Right lobe of liver (tissue), 6 donors: ENCODE data around the gene SNAPC1. TPM values are rescaled to one million over a fixed set of nuclear protein-coding genes. Genes with fewer than 3 reads are reported as not detected.
"Not testable (repeated sequence)": the region's sequence is repeated elsewhere in the genome, so short reads cannot be mapped to it uniquely, and the experiment has no call there.

Experiments used
- ATAC-seq, 4 donors: fragments of 200-7000 bp; cut with Tn5 transposase; one replicate each; pipeline ENCODE4 v1.9.1; 2020; ENCODE audit warnings: mild to moderate bottlenecking in 4 of 4, moderate library complexity in 4 of 4
- DNase-seq, 3 donors: peaks; one replicate each; pipeline ENCODE4 v3.0.0-alpha.2; 2020
- H3K27ac ChIP-seq, 3 donors: fragments of 200-600 bp; one replicate each; pipeline ENCODE4 v1.8.0; 2022
- H3K27me3 ChIP-seq, 2 donors: fragments of 200-600 bp; one replicate each; pipeline ENCODE4 v1.8.0; 2022
- H3K36me3 ChIP-seq, 4 donors: fragments of 200-600 bp; sonication (generic) in 1 of 4; one replicate each; pipeline versions ENCODE4 v1.5.1 to v1.8.0; 2017 to 2022; ENCODE audit warnings: control low read depth in 1 of 4
- H3K4me1 ChIP-seq, 4 donors: fragments of 200-600 bp; sonication (generic) in 1 of 4; one replicate each; pipeline versions ENCODE4 v1.5.1 to v1.8.0; 2017 to 2022; ENCODE audit warnings: control low read depth in 1 of 4
- H3K4me3 ChIP-seq, 3 donors: fragments of 200-600 bp; one replicate each; pipeline ENCODE4 v1.8.0; 2022
- H3K9me3 ChIP-seq, 4 donors: fragments of 200-600 bp; sonication (generic) in 1 of 4; one replicate each; pipeline versions ENCODE4 v1.5.1 to v1.8.0; 2017 to 2022; ENCODE audit warnings: control low read depth in 1 of 4
- CTCF ChIP-seq, 4 donors: fragments of 200-600 bp in 3 of 4; fragments of 450-650 bp in 1 of 4; IDR thresholded peaks; one replicate each; pipeline versions ENCODE4 v1.5.1 to v1.8.0; 2016 to 2022; ENCODE audit warnings: antibody characterized with exemption in 4 of 4, mild to moderate bottlenecking in 2 of 4
- POLR2A ChIP-seq: fragments of 450-650 bp; IDR thresholded peaks from one replicate; pipeline ENCODE4 v1.6.1; 2017; ENCODE audit warnings: antibody characterized with exemption, mild to moderate bottlenecking
- WGBS: methylation state at CpG from one replicate; pipeline ENCODE4 v1.1.6; 2018; ENCODE audit warnings: low coverage, low lambda C conversion rate; ENCODE audit not compliant: insufficient coverage; ENCODE audit errors: missing lambda C conversion rate; 5-methylcytosine and 5-hydroxymethylcytosine counted together
- intact Hi-C, 2 donors: fragments of 100-400 bp; cut with DNase I; formaldehyde crosslinking; loops; one replicate each; pipeline versions ENCODE4 v1.11.2 to v1.14.1; 2022
- total RNA-seq, 6 experiments: library from RNA; depleted of rRNA in 2 of 6; stranded (reverse); fragments of >200 nt in 2 of 6; fragmentation: NEBNext Ultra II Directional in 3 of 6; extraction: Animal tissue kit (Norgen Biotek cat#: 25700) in 3 of 6; gene quantifications; one replicate each; pipeline versions ENCODE4 v1.1.0 to v1.2.4, GENCODE V29; 2016 to 2023
- donor health status: DM: no; HTN: yes; CAD: no.
- donor health status: DM: no; HTN: no; CAD: no.
- donor health status: DM: no; HTN: no; CAD: no.
- donor health status: DM: no; HTN: yes; CAD: no.
- donor health status: DM: no; HTN: yes; CAD: no.

Gene SNAPC1
- total RNA-seq, 6 experiments from 2014 or later = 0.88 to 2.0 (median 1.8) TPM

DNA sequence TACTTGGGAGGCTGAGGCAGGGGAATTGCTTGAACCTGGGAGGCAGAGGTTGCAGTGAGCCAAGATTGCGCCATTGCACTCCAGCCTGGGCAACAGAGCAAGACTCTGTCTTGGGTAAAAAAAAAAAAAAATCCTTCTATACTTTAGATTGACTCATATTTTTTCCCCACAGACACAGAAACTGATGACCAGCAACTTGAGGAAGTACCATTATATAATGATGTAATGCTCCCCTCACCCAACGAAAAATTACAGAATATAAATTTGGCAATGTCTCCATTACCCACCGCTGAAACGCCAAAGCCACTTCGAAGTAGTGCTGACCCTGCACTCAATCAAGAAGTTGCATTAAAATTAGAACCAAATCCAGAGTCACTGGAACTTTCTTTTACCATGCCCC lies 24.3 kb upstream of the SNAPC1 start:
- DNase-seq = no peak
- intact Hi-C loops = no loop called here
- no peaks in the 10 kb centered on the region for H3K4me1 ChIP-seq
- no peaks in the 10 kb centered on the region for H3K9me3 ChIP-seq
- WGBS = 78% methylated on average over 5 of the region's 5 CpGs
- ATAC-seq = peak in 1 of 4 donors; percentile 10
- H3K27me3 ChIP-seq = no peaks in the 10 kb centered on the region
- no peak overlapping the region for H3K4me3 ChIP-seq
- H3K36me3 ChIP-seq = peaks cover 0 to 89% (median 29%) of the 10 kb centered on the region in 4 donors
- no peak overlapping the region for H3K27ac ChIP-seq
- TF ChIP-seq CTCF (IDR thresholded peaks at IDR 0.05) = no peak
- no peak for TF ChIP-seq POLR2A

DNA sequence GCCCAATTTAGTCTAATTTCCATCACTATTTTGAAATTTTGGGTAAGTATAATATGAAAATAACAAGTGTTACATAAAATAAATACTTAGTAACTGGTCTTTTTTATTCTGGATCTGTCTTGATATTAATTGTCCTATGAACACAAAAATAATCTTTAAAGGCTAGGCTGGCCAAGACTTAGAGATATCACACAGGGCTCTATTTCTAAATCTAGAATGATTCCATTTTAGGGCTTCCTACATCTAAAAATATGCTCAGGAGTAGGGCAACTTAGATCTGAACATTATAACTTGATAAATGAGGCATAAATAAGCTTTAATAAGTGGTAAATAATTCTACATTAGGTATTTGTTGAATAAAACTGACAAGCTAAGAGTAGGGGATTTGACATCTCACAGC lies 23.1 kb upstream of the SNAPC1 start:
- H3K9me3 ChIP-seq = no peaks in the 10 kb centered on the region
- TF ChIP-seq POLR2A = no peak
- no peak for TF ChIP-seq CTCF (IDR thresholded peaks at IDR 0.05)
- no peaks in the 10 kb centered on the region for H3K4me1 ChIP-seq
- no peaks in the 10 kb centered on the region for H3K27me3 ChIP-seq
- peaks cover 0 to 85% (median 28%) of the 10 kb centered on the region in 4 donors for H3K36me3 ChIP-seq
- H3K4me3 ChIP-seq = no peak overlapping the region
- intact Hi-C loops = no loop called here
- H3K27ac ChIP-seq = no peak overlapping the region
- DNase-seq = no peak
- no peak for ATAC-seq

- H3K36me3 ChIP-seq = peaks cover 0 to 88% (median 25%) of the 10 kb centered on the region in 4 donors
- no peak for ATAC-seq
- DNase-seq = no peak
- no peaks in the 10 kb centered on the region for H3K4me1 ChIP-seq
- no peaks in the 10 kb centered on the region for H3K9me3 ChIP-seq
- 92% methylated on average over 6 of the region's 6 CpGs for WGBS
- H3K4me3 ChIP-seq = no peak overlapping the region
- intact Hi-C loops = no loop called here
- H3K27me3 ChIP-seq = no peaks in the 10 kb centered on the region
- no peak overlapping the region for H3K27ac ChIP-seq
- TF ChIP-seq POLR2A (no peak), CTCF (IDR thresholded peaks at IDR 0.05) (no peak)
Observed at GRCh38 chr14:61742371-61742770, 19.8 kb upstream of the SNAPC1 start.

DNA sequence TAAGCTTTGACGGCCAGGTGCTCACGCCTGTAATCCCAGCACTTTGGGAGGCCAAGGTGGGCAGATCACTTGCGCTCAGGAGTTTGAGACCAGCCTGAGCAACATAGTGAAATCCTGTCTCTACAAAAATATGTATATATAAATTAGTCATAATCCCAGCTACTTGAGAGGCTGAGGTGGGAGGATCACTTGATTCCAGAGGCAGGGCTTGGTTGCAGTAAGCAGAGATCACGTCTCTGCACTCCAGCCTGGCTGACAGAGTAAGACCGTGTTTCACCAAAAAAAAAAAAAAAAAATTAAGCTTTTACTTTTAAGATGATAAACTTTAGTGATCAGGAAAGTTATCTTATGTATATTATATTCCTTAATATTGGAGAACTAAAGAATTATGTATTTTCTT lies 18.0 kb upstream of the SNAPC1 start:
- ATAC-seq (no peak), DNase-seq (no peak)
- Histone ChIP-seq H3K9me3 (no peaks in the 10 kb centered on the region), H3K4me1 (no peaks in the 10 kb centered on the region), H3K27ac (no peak overlapping the region), H3K27me3 (no peaks in the 10 kb centered on the region), H3K36me3 (peaks cover 0 to 81% (median 19%) of the 10 kb centered on the region in 4 donors), H3K4me3 (no peak overlapping the region)
- TF ChIP-seq POLR2A = no peak
- TF ChIP-seq CTCF (IDR thresholded peaks at IDR 0.05) = no peak
- intact Hi-C loops = no loop called here
- 92% methylated on average over 5 of the region's 5 CpGs for WGBS

DNA sequence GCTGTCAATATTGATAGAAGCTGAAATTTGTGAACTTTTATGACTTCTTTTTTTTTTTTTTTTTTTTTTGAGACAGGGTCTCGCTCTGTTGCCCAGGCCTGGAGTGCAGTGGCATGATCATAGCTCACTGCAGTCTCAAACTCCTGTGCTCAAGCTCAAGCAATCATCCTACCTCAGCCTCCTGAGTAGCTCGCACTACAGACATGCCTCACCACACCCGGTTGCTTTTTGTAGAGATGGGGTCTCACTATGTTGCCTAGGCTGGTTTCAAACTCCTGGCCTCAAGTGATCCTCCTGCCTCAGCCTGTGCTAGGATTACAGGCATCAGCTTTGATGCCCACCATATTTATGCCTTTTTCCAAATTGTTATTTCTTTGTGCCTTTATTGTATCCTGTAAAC lies 15.9 kb upstream of the SNAPC1 start:
- peaks cover 0 to 65% (median 15%) of the 10 kb centered on the region in 4 donors for H3K36me3 ChIP-seq
- intact Hi-C loops, H3K27me3 ChIP-seq, DNase-seq, H3K4me3 ChIP-seq, ATAC-seq, H3K27ac ChIP-seq, H3K9me3 ChIP-seq, H3K4me1 ChIP-seq: not testable (repeated sequence)
- 93% methylated on average over 2 of the region's 3 CpGs for WGBS
